Measurements from ENCODE around the gene MT1H.

MT1H gene

GRCh38 chr16:56636616-56637413 is 32.8 kb upstream of the MT1H start:
- no peak for DNase-seq (ENCODE audit: low read depth in 2 of 2)

DNA sequence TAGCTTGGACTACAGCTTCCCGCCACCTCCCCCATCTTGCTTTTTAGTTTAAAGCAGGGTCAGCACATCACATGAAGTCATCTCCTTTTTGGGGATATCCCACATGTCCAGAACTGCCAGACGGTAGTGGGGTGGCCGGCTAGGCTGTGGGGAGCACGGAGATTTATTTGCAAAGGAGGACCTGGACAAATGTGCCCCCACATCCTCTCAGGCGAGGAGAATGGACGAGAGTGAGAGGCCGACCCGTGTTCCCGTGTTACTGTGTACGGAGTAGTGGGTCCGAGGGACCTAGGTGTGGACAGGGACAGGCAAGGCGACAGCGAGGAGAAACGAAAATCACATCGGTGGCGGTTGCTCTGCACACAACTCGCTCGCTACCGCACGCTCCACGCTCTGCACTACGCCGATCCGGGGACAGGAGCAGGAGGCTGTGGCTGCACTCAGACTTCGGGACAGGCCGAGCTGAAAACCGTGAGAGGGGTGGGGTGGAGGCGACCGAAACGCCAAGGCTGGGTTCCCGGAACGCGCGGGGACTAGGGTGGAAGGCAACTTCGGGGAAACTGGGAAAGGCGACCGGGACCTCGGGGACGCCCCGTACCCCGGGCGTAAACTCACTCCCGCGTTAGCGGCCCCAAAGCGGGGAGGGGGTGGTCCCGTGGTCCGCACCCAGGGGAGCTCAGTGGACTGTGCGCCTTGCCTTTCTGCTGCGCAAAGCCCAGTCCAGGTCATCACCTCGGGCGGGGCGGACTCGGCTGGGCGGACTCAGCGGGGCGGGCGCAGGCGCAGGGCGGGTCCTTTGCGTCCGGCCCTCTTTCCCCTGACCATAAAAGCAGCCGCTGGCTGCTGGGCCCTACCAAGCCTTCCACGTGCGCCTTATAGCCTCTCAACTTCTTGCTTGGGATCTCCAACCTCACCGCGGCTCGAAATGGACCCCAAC is 31.5 kb upstream of the MT1H start, which contains the start of gene MT1A:
Gene MT1A (plus strand): TSS at position 853 of the 937 bp plus-strand sequence. CDS start 73 bp downstream, at position 926.
- no peak for DNase-seq (ENCODE audit: low read depth in 2 of 2)

DNA sequence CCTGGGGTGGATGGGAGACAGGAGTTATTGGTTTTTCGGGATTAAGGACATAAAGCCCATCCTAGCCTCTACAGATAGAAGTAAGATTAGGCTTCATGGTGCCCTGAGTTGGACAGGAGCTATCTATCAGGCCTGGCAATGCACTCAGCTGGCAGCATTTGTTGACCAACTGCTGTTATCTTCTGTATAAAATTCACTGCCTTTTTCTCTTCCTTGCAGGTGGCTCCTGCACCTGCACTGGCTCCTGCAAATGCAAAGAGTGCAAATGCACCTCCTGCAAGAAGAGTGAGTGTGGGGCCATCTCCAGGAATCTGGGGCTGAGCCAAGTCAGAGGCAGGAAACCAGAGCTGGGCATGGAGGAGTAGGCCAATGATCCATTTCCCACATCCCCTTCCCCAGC is 30.6 kb upstream of the MT1H start:
- no peak for DNase-seq (ENCODE audit: low read depth in 2 of 2)

- DNase-seq (ENCODE audit: low read depth in 2 of 2) = no peak
Measured at GRCh38 chr16:56640076-56640475, 29.5 kb upstream of the MT1H start.

DNA sequence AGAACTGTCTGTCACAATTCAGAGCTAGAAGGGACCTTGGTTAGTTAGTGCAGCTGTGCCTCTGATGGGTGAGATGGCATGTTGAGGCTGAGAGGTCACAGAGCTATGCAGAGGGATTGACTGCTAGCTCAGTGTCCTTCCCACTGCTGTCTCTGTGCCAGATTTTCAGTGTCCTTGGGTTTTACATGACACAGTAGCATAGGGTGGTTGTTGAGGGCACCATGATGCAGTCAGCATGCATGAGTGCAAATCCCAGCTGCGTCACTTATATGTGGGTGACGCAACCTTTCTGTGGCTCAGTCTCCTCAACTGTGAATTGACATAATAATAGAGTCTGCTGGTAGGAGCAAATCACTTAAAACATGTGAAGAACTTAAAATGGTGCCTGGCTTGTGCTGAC is 28.4 kb upstream of the MT1H start:
- DNase-seq (ENCODE audit: low read depth in 2 of 2) = no peak

GRCh38 chr16:56643080-56643778 is 26.4 kb upstream of the MT1H start:
- DNase-seq (ENCODE audit: low read depth in 2 of 2) = peak; percentile 29 to 45

GRCh38 chr16:56643833-56644232 is 25.8 kb upstream of the MT1H start:
- no peak for DNase-seq (ENCODE audit: low read depth in 2 of 2)

- no peak for DNase-seq (ENCODE audit: low read depth in 2 of 2)
Measured at GRCh38 chr16:56645311-56645710, 24.3 kb upstream of the MT1H start.

GRCh38 chr16:56645838-56646237 is 23.8 kb upstream of the MT1H start:
- no peak for DNase-seq (ENCODE audit: low read depth in 2 of 2)

DNA sequence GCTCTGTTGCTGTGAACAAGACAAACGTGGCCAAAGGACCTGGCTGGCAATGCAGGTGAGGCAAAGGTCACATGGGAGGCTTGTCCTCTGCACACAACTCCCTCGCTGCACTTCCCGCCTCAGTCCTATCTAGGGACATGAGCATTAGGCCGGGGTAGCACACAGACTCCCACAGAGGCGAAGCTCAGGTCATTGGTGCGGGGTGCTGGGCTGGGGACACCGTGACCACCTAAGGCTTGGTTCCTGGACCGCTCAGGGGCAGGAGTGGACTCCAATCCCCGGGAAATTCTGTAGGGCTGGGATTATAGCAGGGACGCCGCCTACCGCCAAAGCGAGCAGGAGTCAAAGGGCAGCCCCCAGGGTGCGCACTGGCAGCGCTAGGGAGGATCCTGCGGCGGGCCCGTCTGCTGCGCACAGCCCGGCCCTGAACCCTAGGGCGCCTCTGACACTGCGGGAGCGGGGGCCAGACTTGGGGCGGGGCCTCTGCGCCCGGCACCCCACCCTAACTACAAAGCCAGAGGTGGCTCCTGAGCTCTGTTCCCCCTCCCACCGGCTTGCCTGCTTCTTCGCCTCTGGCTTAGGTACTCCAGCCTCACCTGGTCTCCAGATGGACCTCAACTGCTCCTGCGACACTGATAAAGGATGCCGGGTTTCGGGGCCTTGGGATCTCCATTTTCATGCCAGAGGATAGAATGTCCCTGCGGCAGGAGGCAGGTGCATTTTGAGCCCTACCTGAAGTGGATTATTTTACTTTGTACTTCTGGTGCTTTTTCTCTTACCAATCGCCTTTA is 21.8 kb upstream of the MT1H start:
- no peak for DNase-seq (ENCODE audit: low read depth in 2 of 2)

DNA sequence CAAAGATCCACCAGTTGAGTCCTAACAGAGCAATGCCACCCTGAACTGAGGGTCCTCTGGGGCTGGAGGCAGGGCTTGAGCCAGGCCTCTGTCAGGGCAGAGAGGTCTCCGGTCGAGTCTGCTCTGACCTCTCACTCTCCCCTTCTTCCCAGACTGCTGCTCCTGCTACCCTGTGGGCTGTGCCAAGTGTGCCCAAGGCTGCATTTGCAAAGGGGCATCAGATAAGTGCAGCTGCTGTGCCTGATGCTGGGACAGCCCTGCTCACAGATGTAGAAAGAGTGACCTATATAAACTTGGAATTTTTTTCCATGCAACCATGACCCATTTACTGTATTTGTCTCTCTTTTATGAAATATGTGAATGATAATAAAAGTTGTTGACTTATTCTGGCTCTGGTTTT is 20.3 kb upstream of the MT1H start:
- no peak for DNase-seq (ENCODE audit: low read depth in 2 of 2)

- DNase-seq (ENCODE audit: low read depth in 2 of 2) = no peak
Measured at GRCh38 chr16:56649820-56650219, 19.8 kb upstream of the MT1H start.

- DNase-seq (ENCODE audit: low read depth in 2 of 2) = no peak
Measured at GRCh38 chr16:56651586-56651985, 18.0 kb upstream of the MT1H start, which contains the start of gene MT1B. MT1B (plus strand) TSS chr16:56651886; CDS start chr16:56651954, 68 bp downstream.

GRCh38 chr16:56652600-56652999 is 17.0 kb upstream of the MT1H start:
- DNase-seq (ENCODE audit: low read depth in 2 of 2) = no peak

- no peak for DNase-seq (ENCODE audit: low read depth in 2 of 2)
Measured at GRCh38 chr16:56653218-56653617, 16.4 kb upstream of the MT1H start.

DNA sequence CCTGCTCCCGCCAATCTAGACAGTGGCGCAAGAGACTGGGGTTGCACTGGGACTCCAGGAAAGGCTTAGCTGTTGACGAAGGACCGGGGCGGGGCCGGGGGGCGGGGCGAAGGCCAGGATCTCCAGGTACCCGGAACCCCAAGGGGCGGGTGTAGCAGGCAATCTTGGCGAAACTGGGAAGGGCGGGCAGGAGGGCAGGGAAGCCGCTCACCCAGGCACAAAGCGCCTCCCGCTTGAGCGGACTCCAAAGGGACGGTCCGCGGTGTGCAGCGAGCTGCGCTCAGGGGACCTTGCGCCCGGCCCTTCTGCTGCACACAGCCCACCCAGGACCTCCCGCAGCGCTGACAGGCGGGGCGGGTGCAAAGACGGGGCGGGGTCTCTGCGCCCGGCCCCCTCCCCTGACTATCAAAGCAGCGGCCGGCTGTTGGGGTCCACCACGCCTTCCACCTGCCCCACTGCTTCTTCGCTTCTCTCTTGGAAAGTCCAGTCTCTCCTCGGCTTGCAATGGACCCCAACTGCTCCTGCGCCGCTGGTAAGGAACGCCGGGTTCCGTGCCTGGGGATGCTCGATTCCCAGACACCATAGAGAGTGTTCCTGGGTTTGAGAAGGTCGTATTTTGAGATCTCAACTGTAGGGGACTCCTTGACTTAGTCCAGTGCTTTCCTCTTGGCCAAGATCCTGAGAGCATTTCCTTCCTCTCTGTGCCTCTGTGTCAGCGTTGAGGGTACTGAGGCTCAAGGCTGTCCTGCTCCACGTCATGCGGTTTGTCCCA is 11.9 kb upstream of the MT1H start, which contains the start of gene MT1F:
Gene MT1F (plus strand): TSS at position 405 of the 772 bp plus-strand sequence. CDS start 100 bp downstream, at position 505.
- peak; percentile 19 to 57 for DNase-seq (ENCODE audit: low read depth in 2 of 2)

GRCh38 chr16:56658327-56658875 is 11.2 kb upstream of the MT1H start:
- no peak for DNase-seq (ENCODE audit: low read depth in 2 of 2)

GRCh38 chr16:56662357-56663354 is 7.0 kb upstream of the MT1H start:
- DNase-seq (ENCODE audit: low read depth in 2 of 2) = no peak

DNA sequence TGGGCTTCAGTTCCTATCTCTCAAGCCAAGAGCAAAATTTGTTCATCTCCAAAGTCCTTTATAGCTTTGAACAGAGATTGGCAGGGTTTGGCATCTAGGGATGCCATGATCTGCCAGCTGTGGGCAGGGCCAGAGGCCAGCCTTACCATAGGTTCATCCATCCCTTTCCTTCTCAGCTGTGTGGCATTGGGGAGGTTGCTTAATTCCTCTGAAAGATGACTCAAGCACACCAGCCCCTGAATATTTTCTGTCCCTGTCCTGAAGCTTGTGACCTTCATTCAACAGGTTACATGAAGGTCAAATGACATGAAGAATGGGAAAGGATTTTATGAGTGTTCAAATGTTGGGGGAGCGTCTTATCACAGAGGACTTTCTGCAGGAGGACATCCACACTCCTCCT is 5.1 kb upstream of the MT1H start:
- DNase-seq (ENCODE audit: low read depth in 2 of 2) = no peak
